ENCODE measurements around the gene BTBD9. TPM values are rescaled to one million over a fixed set of nuclear protein-coding genes. Genes with fewer than 3 reads are reported as not detected.

BTBD9 gene
- total RNA-seq, 1 experiment from 2014 or later: 15.4 TPM

DNA sequence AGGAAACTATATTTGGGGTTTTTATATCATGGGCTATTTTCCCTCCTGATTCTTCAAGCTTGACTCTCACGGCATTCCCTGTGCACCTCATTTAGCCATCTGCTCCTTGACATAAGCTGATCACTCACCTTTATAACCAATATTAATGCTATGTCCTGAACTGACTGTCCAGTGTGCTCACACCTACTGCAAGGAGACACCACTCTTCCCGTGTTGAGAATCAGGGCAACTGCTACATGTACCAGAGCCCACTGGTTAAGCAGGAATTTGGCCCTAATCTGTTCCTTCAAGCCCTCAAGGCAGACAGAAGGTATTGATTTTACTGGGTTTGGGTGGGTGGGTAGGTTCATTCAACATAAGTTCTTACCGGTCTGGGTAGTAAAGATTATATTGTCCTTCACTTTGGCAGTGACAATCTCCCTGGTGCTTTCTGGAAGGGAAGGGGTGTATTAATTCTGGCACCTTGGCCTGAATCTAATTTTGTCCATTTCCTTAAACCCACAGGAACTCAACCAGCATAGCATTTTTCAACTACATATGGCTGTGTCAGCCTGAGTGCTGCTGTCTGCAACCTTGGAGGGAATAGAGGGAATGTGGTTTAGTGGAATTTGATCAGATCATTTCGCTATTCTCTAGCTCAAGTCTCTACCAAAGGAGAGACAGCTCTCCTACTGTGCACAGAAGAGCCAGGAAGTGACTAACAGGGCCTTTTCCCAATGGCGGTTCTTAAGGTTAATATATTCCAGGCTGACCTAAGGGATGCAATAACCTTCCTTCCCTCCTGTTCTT lies 293.2 kb downstream of the BTBD9 start:
- peak; percentile 87 for DNase-seq (ENCODE audit: low read depth)

DNA sequence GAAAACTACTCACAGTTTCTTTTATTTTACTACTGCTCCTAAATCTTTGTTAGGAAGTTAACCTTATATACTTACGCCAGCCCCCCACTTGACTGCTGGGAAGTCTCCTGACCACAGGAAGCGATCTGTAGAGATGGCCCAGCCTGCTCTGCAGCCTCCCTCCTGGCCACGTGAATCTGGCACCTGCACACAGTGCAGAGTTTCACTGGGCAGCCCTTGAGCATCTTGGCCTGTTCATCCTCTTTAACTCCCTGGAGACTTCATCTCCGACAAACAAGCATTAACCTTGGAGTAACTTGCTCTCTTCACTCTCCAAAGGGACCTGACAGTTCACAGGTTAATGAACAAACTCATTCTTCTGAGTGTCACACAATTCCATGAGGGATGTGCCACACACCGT lies 294.1 kb downstream of the BTBD9 start:
- DNase-seq (ENCODE audit: low read depth): no peak

DNA sequence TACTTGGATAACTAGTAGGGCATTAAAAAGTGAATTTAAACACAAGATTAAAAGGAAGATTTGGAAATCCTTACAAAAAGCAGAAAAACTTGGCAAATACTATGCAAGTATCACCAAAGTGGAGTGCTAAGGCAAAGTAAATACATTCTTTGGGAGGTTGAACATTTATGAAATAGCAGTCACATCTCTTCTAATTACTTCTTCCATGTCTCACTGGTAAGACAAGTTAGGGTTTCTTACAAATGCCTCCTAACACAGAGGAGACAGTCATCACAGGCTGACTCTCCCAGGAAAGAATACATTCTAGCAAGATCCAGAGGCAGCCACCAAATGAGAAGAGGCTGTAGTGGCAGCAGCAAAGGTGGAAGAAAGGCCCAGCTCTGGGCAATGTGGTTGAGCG lies 298.2 kb downstream of the BTBD9 start:
- DNase-seq (ENCODE audit: low read depth): no peak

DNA sequence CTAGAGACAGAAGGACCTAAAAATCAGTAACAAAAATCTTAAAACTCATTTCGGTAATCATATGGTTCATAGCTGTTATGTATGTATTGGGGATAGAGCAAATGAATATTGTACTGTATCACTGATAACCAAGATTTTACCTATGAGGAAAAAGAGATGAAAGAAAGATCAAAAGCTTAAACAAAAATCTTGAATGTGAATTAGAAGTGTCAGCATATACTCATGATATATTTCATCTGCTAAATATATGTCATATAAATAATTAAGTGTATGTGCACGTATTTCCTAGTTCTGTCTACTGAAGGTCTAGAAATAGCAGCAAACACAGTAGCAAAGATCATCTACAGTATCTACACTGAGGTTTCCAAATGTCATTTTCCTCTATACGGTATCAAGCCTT lies 299.8 kb downstream of the BTBD9 start:
- no peak for DNase-seq (ENCODE audit: low read depth)

DNA sequence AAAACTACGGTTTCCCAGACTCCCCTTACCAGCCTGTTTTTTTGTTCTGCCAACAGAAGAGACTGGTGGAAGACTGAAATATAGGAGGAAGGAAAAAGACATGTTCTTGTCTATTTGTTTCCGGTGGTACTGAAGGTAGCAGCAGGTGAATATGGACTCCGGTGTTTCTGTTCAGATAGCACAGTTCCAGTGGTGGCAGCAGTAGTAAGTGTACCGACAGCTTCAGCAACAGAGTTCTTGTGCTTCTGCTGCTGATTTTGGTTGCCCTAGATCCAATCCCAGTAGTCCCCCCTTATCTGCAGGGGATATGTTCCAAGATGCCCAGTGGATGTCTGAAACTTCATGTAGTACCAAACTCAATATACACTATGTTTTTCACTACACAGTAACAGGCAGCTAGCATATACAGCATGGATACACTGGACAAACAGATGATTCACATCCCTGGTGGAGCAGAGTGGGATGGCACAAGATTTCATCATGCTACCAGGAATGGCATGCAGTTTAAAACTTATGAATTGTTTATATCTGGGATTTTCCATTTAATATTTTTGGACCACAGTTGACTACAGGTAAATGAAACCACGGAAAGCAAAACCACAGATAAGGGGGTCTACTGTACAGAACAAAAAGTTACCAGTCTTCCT lies 301.8 kb downstream of the BTBD9 start:
- peak; percentile 48 for DNase-seq (ENCODE audit: low read depth)

DNA sequence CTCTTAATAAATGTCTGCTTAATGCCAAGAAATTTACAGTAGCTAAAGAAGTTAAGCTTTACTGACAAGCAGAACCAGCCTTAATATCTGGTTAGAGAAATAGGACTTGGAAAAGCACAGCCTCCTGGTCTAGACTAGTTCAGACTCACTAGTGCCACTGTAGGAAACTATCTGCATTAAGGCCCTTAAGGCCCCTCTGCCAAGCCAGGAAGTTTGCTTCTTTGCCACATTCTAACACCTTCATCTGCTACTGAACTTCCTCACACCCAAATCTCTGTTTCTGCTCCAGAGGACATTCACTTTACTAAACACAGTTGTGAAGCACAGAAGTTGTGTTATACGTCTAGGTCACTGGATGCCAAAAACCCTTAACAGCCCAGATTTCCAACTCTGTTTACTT lies 302.8 kb downstream of the BTBD9 start:
- no peak for DNase-seq (ENCODE audit: low read depth)

DNA sequence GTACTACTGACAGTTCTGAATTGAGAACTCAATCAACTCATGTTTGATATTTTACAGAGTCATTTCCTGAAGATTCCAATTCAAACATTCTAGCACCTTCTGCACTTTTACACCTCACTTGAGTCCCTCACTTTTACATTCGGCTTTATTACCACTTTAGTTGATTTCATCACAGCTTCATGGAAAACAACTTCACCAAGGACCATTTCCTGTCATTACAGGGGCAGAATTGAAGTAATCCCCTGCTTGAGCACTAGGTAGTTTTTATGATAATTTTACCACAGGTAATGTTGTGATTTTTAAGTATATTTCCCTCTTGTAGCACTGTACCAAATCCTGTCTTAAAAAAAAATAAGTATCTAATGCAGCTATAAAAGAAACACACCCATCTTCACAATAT lies 312.9 kb downstream of the BTBD9 start:
- no peak for DNase-seq (ENCODE audit: low read depth)

DNA sequence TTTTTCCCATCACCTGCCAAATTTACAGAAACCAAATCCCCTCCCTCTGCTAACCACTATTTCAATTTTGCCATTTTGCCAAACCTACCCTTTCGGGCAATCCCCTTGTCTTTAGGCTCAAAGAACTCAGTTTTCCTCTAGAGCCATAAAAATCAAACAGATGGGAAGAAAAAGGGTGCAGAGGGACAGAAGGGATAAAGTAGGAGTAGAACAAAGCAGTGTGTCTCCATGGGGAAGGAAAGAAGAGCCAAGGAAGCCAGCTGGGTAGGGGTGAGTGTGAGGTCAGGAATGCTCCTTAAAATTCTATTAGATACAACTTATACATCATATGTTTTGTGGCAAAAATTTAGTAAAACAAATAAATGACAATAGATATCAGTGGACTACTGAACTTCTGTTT lies 316.5 kb downstream of the BTBD9 start:
- DNase-seq (ENCODE audit: low read depth): no peak

DNA sequence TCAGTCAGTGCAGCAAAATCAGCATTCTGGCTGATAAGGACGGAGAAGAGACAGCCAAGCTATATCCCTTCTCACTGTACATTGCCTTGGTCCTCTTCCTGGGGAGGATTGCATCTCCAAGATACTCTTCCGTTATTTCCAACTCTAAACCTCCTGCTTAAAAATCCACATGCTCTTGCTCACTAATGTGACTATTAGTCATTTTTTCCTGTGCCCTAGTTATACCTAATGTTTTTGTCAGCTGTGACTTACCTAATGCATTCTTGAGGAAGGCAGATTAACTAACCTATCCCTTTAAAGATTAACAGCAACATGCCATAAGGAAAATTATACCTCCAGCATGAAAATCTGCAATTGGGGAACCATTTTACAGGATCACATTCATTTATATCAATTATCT lies 317.6 kb downstream of the BTBD9 start:
- DNase-seq (ENCODE audit: low read depth): no peak

DNA sequence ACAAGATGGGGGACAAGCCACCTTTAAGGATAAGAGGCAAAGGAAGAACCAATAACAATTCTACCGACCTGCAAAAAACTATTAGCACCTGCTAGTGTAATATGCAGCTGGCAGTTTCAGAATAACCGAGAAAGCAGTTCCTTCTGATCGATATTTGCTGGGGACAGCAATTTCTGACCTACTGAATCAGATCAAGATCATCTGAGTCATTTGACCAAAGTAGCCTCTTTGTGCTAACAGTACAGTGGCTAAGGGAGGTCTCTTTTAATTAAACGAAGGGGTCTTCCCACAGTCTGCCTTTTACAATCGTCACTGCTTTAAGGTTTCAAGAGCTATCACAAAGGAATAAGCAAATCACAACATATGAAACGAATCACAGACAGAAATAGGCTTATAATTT lies 318.9 kb downstream of the BTBD9 start:
- DNase-seq (ENCODE audit: low read depth): no peak

DNA sequence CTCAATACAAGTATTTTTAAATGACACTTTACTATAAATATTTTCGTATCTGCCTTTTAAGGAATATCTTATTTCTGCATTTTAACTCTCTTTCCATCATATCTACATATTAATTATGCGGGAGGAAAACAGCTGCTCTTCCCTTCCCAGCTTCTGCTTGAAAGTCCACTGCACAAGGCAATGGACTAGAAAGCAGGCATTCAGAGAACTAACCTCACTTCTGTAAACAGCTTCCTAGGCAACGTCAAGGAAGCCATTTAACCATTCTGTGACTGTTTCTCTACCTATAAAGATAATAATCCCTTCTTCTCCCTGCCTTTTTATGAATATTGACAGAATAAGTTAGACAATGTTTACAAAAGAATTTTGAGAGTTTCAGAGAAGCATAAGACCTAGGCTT lies 319.4 kb downstream of the BTBD9 start:
- no peak for DNase-seq (ENCODE audit: low read depth)

DNA sequence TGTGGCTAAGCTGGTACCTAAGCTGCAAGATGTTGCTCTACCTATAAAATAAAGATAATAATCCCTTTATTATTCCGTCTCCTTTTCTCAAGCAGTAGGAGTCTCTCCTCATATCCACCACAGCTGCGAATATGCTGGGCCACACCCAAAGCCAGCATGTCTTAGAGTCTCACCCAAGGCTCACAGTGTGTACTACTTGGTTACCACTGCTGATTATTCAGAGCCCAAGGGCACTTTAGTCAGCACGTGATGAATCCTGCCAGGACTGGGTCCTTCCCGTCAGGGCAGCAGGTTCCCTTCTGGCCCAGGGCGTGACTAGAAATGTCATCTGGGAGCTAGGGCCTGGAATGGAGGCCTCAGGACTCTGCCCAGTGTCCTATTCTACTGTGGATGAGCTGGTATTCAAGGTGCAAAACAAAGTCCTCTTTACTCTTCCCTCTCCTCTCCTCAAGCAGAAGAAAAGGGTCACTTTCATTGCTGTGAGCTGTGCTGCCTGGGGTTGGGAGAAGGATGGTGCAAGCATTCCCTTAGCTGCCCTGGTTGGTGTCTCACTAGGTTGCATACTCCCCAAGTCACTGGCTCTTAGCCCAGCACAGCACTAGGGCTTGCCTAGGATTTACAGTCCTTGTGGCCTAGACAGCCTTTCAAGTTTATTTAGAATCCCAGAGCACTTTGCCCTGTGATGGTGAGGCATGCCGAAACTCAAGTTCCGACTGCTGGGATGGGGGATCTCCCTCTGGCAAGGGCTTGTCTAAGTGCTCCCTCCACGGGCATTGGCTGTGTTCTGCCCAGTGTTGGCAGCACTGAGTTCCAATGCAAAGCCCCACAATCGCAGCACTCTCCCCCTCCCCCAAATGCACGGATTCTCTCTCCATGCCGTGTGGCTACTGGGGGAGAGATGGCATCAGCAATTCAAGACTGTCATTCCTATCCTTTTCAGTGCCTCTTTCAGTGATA lies 320.2 kb downstream of the BTBD9 start:
- peak; percentile 4 for DNase-seq (ENCODE audit: low read depth)

DNA sequence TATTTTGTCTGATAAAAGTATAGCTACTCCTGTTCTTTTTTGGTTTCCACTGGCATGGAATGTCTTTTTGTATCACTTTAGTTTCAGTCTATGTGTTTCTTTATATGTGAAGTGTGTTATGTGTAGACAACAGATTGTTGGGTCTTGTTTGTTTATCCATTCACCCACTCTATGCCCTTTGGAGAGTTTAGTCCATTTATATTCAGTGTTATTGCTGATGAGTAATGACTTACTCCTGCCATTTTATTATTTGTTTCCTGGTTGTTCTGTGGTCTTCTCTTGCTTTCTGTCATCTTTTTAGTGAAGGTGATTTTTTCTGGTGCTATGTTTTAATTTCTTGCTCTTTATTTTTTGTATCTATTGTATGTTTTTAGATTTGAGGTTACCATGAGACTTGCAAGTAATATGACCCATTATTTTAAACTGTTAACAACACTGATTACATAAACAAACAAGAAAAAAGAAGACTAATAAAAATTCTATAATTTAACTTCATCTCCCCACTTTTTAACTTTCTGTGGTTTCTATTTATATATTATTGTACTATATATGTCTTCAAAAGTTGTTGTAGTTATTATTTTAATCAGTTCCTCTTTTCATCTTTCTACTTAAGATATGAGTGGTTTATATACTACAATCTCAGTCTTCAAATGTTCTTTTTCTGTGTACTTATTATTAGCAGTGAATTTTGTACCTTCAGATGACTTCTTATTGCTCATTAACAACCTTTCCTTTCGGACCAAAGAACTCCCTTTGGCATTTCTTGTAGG lies 323.4 kb downstream of the BTBD9 start:
- DNase-seq (ENCODE audit: low read depth): no peak

DNA sequence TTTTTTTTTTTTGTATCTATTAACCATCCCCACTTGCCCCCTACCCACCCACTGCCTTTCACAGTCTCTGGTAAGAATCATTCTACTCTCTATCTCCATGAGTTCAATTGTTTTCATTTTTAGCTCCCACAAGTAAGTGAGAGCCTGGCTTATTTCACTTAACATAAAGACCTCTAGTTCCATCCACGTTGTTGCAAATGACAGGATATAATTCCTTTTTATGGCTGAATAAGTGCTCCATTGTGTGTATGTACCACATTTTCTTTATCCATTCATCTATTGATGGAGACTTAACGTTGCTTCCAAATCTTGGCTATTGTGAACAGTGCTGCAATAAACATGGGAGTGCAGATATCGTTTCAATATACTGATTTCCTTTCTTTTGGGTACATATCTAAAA lies 328.5 kb downstream of the BTBD9 start:
- DNase-seq (ENCODE audit: low read depth): no peak

DNA sequence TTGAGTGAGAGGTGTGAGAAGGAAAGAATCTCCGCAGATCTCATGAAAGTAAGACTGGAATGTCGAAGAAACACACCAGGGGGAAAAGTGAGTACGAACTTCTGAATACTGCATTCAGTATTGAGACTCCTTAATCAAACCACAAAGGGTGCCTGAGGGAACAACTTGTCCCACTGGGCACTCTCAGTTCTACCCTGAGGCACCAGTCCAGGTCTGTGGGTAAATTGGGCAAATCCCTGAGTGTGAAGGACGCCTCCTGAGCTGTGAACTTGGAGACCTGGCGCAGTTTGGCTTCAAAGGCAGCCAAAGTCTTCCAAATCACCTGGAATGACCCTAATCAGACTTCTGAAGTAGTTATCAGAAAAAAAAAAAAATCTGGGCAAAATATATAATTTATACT lies 329.7 kb downstream of the BTBD9 start:
- no peak for DNase-seq (ENCODE audit: low read depth)

DNA sequence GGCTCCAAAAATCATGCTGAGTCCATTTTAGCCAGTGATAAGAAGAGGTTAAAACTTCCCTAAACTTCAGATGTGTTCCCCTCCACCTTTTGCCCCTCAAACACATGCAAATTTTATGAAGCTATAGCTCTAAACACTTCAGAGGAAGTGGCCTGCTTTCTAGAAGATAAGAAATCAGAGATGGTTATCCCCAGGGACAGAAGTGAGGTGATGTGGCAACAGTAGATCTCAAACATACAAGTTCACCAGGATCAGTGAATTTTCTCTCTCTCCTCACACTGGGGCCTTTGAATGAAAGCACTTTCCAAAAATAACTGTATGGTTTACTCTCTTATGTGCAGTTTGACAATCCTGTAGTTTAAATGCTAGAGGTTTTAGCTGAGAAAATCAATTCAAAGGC lies 332.0 kb downstream of the BTBD9 start:
- DNase-seq (ENCODE audit: low read depth): no peak

DNA sequence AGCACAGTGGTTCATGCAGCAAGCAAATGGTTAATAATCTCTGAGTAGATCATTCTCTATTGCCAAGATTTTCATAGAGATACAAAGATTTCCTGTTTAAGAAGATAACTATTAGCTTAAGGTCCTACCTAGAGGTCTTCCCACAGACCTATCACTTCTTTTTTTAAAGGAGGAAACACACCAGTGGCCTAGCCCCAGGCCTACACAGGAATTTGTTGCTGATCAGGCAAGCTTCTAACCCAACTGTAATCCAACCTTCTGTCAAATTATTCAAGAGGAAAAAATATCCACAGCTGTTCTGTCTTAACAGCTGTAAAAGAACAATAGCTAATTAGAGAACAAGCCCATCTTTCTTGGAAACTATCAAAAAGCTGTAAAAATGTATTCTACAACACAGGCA lies 332.8 kb downstream of the BTBD9 start:
- DNase-seq (ENCODE audit: low read depth): no peak

DNA sequence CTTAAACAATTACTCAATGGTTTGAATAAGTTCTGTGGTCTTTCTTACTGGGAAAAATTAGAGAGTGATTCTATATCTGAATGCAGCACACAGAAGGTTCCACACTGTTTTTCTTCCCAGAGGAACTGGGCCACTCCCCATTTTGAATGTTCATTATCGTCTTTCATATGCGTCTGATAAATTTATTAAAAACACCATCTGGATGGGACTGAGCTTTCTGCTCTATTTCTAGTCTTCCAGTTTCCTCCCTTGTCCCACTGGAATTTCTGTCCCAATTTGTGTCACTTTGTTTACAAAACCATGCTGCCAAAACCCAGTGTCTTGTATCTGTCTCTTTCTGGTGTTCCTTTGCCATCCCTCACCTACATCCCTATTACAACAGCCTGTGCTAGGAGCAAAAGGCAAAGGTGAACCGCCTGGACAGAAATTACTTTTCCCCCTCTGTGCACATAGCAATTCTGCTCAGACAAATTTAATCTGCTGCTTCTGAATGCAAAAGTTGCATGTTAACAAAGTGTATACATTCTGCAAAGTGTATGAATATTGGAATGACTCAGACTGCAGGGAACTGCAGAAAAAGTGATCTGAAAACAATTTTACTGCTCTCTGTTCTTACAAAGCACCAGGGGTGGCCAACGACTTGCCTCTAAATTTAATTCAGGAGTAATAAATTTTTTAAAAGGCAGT lies 333.6 kb downstream of the BTBD9 start:
- no peak for DNase-seq (ENCODE audit: low read depth)

DNA sequence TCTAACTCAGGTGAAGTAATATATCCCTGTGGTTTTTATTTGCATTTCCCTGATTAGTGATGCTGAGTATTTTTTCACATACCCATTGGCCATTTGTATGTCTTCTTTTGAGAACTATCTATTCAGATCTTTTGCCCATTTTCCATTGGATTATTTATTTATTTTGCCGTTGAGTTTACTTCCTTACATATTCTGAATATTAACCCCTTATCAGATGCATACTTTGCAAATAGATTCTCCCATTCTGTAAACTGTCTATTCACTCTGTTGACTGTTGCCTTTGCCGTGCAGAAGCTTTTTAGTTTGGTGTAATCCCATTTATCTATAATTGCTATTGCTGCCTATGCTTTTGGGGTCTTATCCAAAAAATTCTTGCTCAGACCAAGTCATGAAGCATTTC lies 336.9 kb downstream of the BTBD9 start:
- DNase-seq (ENCODE audit: low read depth): no peak

DNA sequence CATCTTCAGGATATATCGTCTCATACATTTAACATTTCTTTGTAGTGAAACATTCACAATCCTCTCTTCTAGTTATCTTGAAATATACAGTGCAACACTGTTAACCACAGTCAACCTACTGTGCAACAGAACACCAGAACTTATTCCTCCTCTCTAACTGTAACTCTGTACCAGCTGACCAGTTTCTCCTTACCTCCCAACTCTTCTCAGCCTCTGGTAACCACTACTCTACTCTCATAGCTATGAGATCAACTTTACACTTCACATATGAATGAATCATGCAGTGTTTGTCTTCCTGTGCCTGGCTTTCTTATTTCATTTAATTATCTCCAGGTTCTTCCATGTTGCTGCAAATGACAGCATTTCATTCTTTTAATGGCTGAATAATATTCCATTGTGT lies 337.6 kb downstream of the BTBD9 start:
- DNase-seq (ENCODE audit: low read depth): no peak

DNA sequence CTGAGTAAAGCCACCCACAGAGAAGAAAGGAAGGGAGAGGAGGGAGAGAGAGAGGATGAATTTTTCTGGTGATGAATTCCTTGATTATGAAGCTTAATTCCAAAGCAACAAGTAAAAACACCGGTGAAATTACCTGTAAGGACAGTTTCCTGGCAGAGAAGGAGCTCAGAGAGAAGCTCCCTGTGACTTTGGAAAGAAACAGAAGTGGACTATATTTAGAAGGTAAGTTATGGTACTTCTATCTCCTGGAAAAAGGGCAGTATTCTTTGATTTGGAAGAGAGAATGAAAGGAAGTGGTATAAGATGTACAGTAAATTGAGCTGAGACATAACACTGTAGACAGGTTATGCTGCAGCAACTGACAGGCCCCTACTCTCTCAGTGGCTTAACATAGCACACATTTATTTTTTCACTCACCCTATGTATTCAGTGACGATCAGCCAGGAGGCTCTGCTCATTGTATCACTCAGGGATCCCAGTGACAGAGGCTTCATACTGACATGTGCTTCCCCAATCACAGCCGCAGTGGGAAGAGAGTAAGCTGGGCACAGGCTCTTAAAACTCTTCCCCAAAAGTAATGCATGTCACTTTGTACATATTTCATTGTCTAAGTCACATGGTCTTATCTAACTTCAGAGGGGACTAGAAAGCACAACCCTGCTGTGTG lies 349.5 kb downstream of the BTBD9 start:
- DNase-seq (ENCODE audit: low read depth): no peak

Measured in Daoy (cell line).